SK-N-MC (cell line): ENCODE results near the gene NFIX.

ENCODE experiments used
- EZH2 ChIP-seq: fragments of 200-600 bp; sonication (generic); IDR thresholded peaks from one replicate; pipeline ENCODE4 v1.6.1; 2017; ENCODE audit warnings: antibody characterized with exemption
- POLR2AphosphoS5 ChIP-seq: IDR thresholded peaks from 2 replicates; pipeline ENCODE4 v1.6.1; 2012; ENCODE audit warnings: mild to moderate bottlenecking, low read depth, low read length, borderline replicate concordance

GRCh38 chr19:12945479-12946091 lies 49.7 kb upstream of the NFIX start, which contains the start of gene RAD23A:
- peak; percentile 92 for TF ChIP-seq POLR2AphosphoS5
- TF ChIP-seq EZH2 = no peak
